HL-60 (cell line): ENCODE results near the gene WSCD1.

Experiments
- DNase-seq, 2 experiments: peaks; one replicate each; pipeline ENCODE4 v3.0.0-alpha.2; 2010 to 2020; ENCODE audit warnings: low read depth in 1 of 2, low spot score in 1 of 2
- H3K27ac ChIP-seq: fragments of 250-450 bp; sonication (Bioruptor Pico); replicated peaks from 2 replicates; pipeline ENCODE4 v1.5.1; 2020; ENCODE audit warnings: mild to moderate bottlenecking, moderate library complexity
- H3K27me3 ChIP-seq: fragments of 250-450 bp; sonication (Bioruptor Pico); 2 replicates; pipeline ENCODE4 v1.5.1; 2021; ENCODE audit warnings: mild to moderate bottlenecking, moderate library complexity; ENCODE audit not compliant: insufficient read depth, poor library complexity, severe bottlenecking
- H3K4me3 ChIP-seq: replicated peaks from 2 replicates; pipeline ENCODE4 v1.5.1; 2011; ENCODE audit warnings: mild to moderate bottlenecking, control low read depth, low read length; ENCODE audit not compliant: insufficient read depth
- CTCF ChIP-seq: IDR thresholded peaks from one replicate; pipeline ENCODE4 v1.5.1; 2011; ENCODE audit warnings: low read length, control low read depth, inconsistent platforms; ENCODE audit not compliant: insufficient read depth
- GABPA ChIP-seq: IDR thresholded peaks from 2 replicates; pipeline ENCODE4 v1.6.1; 2012; ENCODE audit warnings: low read depth
- POLR2AphosphoS5 ChIP-seq: IDR thresholded peaks from 2 replicates; pipeline ENCODE4 v1.6.1; 2012; ENCODE audit warnings: low read depth
- SPI1 ChIP-seq: IDR thresholded peaks from 2 replicates; pipeline ENCODE4 v1.6.1; 2012; ENCODE audit warnings: low read depth, mild to moderate bottlenecking, borderline replicate concordance
- TF ChIP-seq, protein P1 (sequence below): IDR thresholded peaks from 2 replicates; pipeline ENCODE4 v1.6.1; 2012; ENCODE audit warnings: low read depth; ENCODE audit not compliant: insufficient replicate concordance

Gene WSCD1

GRCh38 chr17:6096201-6097004, 26.2 kb downstream of the WSCD1 start:
- no peak for DNase-seq
- Histone ChIP-seq H3K27me3 (no peaks in the 10 kb centered on the region), H3K4me3 (no peak overlapping the region), H3K27ac (no peak overlapping the region)
- no peak for TF ChIP-seq POLR2AphosphoS5

DNA sequence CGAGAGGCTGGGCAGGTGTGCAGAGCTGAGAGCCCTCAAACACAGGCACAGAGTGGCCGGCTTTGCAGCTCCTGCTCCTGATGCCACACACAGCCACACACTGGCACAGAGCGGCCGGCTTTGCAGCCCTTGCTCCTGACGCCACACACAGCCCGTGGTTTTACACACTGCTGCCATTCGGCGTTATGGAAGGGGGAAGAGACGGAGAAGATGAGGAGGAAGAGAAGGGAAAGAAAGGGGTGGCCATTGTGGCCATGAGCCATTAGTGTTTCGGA, 26.8 kb downstream of the WSCD1 start:
- Histone ChIP-seq H3K27me3 (no peaks in the 10 kb centered on the region), H3K27ac (no peak overlapping the region), H3K4me3 (no peak overlapping the region)
- TF ChIP-seq SPI1 (no peak), CTCF (no peak), POLR2AphosphoS5 (no peak), GABPA (no peak)
- TF ChIP-seq, protein P1, sequence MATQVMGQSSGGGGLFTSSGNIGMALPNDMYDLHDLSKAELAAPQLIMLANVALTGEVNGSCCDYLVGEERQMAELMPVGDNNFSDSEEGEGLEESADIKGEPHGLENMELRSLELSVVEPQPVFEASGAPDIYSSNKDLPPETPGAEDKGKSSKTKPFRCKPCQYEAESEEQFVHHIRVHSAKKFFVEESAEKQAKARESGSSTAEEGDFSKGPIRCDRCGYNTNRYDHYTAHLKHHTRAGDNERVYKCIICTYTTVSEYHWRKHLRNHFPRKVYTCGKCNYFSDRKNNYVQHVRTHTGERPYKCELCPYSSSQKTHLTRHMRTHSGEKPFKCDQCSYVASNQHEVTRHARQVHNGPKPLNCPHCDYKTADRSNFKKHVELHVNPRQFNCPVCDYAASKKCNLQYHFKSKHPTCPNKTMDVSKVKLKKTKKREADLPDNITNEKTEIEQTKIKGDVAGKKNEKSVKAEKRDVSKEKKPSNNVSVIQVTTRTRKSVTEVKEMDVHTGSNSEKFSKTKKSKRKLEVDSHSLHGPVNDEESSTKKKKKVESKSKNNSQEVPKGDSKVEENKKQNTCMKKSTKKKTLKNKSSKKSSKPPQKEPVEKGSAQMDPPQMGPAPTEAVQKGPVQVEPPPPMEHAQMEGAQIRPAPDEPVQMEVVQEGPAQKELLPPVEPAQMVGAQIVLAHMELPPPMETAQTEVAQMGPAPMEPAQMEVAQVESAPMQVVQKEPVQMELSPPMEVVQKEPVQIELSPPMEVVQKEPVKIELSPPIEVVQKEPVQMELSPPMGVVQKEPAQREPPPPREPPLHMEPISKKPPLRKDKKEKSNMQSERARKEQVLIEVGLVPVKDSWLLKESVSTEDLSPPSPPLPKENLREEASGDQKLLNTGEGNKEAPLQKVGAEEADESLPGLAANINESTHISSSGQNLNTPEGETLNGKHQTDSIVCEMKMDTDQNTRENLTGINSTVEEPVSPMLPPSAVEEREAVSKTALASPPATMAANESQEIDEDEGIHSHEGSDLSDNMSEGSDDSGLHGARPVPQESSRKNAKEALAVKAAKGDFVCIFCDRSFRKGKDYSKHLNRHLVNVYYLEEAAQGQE, result no peak
- DNase-seq, result no peak

DNA sequence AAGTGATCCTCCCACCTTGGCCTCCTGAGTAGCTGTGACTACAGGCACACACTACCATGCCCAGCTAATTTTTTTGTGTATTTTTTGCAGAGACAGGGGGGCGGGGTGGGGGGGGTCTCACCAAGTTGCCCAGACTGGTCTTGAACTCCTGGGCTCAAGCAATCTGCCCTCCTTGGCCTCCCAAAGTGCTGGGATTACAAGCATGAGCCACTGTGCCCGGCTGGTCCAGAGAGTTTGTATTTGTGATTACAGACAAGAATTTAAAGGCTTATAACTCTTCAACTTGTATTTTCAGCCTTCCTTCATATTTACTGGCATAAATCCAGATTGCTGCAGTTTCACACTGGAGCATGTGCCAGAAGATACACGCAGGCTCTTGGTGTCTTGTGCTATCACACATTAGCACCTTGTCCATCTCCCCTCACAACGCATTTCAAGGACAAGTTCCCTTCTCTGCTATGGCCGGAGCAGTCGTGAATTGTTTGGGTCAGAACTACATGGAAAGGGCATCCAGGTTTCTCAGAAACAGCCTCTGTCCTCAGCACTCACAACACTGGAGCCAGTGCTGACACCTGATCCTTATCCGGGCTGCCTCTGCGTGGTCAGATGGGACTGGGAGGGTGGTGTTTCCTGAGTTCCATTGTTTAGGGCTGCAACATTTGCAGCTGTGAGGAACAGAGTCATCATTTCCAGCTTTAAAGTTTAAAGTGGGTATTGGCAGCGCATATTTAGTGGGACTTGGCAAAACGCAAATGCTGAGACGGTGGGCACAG, 28.1 kb downstream of the WSCD1 start:
- Histone ChIP-seq H3K4me3 (no peak overlapping the region), H3K27ac (no peak overlapping the region), H3K27me3 (no peaks in the 10 kb centered on the region)
- TF ChIP-seq CTCF (no peak), POLR2AphosphoS5 (no peak)
- TF ChIP-seq, protein P1, result no peak
- no peak for DNase-seq

DNA sequence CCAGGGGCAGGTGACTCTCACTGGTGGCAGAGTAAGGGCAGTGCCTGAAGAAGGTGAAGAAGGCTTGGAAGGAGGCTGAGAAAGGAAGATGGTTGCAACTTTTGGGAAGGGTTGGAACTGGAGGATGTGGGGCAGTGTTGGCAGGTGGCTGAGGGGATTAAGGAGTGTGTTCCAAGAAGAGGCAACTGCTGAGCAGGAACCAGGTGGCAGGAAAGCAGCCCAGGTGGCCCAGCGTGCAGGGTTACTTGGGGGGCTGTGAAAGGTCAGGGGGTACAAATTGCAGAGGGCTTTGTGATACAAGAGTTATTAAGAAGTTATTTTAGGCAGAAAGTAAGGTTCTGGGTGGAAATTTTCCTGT, 28.6 kb downstream of the WSCD1 start:
- TF ChIP-seq SPI1 (no peak), CTCF (no peak), POLR2AphosphoS5 (no peak), GABPA (no peak)
- TF ChIP-seq, protein P1, result no peak
- no peak overlapping the region for H3K4me3 ChIP-seq
- no peaks in the 10 kb centered on the region for H3K27me3 ChIP-seq
- DNase-seq, result no peak
- H3K27ac ChIP-seq, result no peak overlapping the region
